ENCODE measurements around the gene TUBAL3. TPM values are rescaled to one million over a fixed set of nuclear protein-coding genes. Genes with fewer than 3 reads are reported as not detected.
"Not testable (repeated sequence)": the region's sequence is repeated elsewhere in the genome, so short reads cannot be mapped to it uniquely, and the experiment has no call there.

Gene TUBAL3
- total and polyA plus RNA-seq, 12 donors = not detected

- no peak for DNase-seq
- TF ChIP-seq POLR2A (IDR thresholded peaks at IDR 0.05) (no peak), CTCF (IDR thresholded peaks at IDR 0.05) (no peak)
- Histone ChIP-seq H3K9me3 (replicated peaks in 1 of 3) (no peaks in the 10 kb centered on the region), H3K4me1 (replicated peaks in 1 of 2) (peaks cover 0 to 4% of the 10 kb centered on the region in 2 donors), H3K27ac (peak overlapping the region in 1 of 5 donors; percentile 65), H3K4me3 (peak overlapping the region in 2 of 4 donors; percentile 62 to 84), H3K27me3 (peaks cover 5% of the 10 kb centered on the region), H3K36me3 (replicated peaks in 1 of 2) (no peaks in the 10 kb centered on the region)
- WGBS, 4 donors = 27 to 37% (median 34%) methylated on average over 3 of the region's 3 CpGs
- intact Hi-C loops (cut with DNase I) = no loop called here
These were observed 7.3 kb upstream of the TUBAL3 start for GRCh38 chr10:5411941-5412276.

- H3K4me3 ChIP-seq; intact Hi-C loops (cut with DNase I); H3K36me3 ChIP-seq (replicated peaks in 1 of 2); H3K27me3 ChIP-seq; DNase-seq; H3K9me3 ChIP-seq (replicated peaks in 1 of 3); H3K27ac ChIP-seq; H3K4me1 ChIP-seq (replicated peaks in 1 of 2): not testable (repeated sequence)
These were observed 6.2 kb upstream of the TUBAL3 start for GRCh38 chr10:5410787-5411186.

- no peaks in the 10 kb centered on the region for H3K36me3 ChIP-seq (replicated peaks in 1 of 2)
- intact Hi-C loops (cut with DNase I) = no loop called here
- no peak overlapping the region for H3K27ac ChIP-seq
- 39 to 65% (median 42%) methylated on average over 1 of the region's 1 CpG for WGBS, 4 donors
- peaks cover 5% of the 10 kb centered on the region for H3K27me3 ChIP-seq
- TF ChIP-seq CTCF (IDR thresholded peaks at IDR 0.05) = no peak
- no peak for DNase-seq
- peaks cover 0 to 2% of the 10 kb centered on the region in 2 donors for H3K4me1 ChIP-seq (replicated peaks in 1 of 2)
- H3K4me3 ChIP-seq = no peak overlapping the region
- no peaks in the 10 kb centered on the region for H3K9me3 ChIP-seq (replicated peaks in 1 of 3)
These were observed 2.3 kb upstream of the TUBAL3 start for GRCh38 chr10:5406918-5407317.

- TF ChIP-seq CTCF (IDR thresholded peaks at IDR 0.05) (no peak), POLR2A (IDR thresholded peaks at IDR 0.05) (no peak)
- H3K4me1 ChIP-seq (replicated peaks in 1 of 2) = no peaks in the 10 kb centered on the region
- H3K27ac ChIP-seq = no peak overlapping the region
- H3K4me3 ChIP-seq = no peak overlapping the region
- no peaks in the 10 kb centered on the region for H3K9me3 ChIP-seq (replicated peaks in 1 of 3)
- H3K36me3 ChIP-seq (replicated peaks in 1 of 2) = no peaks in the 10 kb centered on the region
- H3K27me3 ChIP-seq = no peaks in the 10 kb centered on the region
- DNase-seq = no peak
- intact Hi-C loops (cut with DNase I) = no loop called here
- 68 to 87% (median 81%) methylated on average over 3 of the region's 3 CpGs; no CpG with 5 or more reads in 1 of the 4 donors for WGBS, 4 donors
These were observed 1.8 kb downstream of the TUBAL3 start for GRCh38 chr10:5402798-5403197.

- Histone ChIP-seq H3K9me3 (replicated peaks in 1 of 3) (no peaks in the 10 kb centered on the region), H3K36me3 (replicated peaks in 1 of 2) (no peaks in the 10 kb centered on the region), H3K27ac (no peak overlapping the region), H3K4me1 (replicated peaks in 1 of 2) (no peaks in the 10 kb centered on the region), H3K4me3 (no peak overlapping the region), H3K27me3 (no peaks in the 10 kb centered on the region)
- no peak for DNase-seq
- 85 to 88% (median 86%) methylated on average over 9 of the region's 9 CpGs for WGBS, 4 donors
- intact Hi-C loops (cut with DNase I) = no loop called here
- TF ChIP-seq CTCF (IDR thresholded peaks at IDR 0.05) (no peak), POLR2A (IDR thresholded peaks at IDR 0.05) (no peak)
These were observed 4.0 kb downstream of the TUBAL3 start for GRCh38 chr10:5400468-5401240.

Data from adrenal gland (tissue), 12 donors.